ENCODE data around the gene OR6Y1. TPM values are rescaled to one million over a fixed set of nuclear protein-coding genes. Genes with fewer than 3 reads are reported as not detected.

Gene OR6Y1, protein sequence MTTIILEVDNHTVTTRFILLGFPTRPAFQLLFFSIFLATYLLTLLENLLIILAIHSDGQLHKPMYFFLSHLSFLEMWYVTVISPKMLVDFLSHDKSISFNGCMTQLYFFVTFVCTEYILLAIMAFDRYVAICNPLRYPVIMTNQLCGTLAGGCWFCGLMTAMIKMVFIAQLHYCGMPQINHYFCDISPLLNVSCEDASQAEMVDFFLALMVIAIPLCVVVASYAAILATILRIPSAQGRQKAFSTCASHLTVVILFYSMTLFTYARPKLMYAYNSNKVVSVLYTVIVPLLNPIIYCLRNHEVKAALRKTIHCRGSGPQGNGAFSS
- total RNA-seq: not detected in 2 replicates

DNA sequence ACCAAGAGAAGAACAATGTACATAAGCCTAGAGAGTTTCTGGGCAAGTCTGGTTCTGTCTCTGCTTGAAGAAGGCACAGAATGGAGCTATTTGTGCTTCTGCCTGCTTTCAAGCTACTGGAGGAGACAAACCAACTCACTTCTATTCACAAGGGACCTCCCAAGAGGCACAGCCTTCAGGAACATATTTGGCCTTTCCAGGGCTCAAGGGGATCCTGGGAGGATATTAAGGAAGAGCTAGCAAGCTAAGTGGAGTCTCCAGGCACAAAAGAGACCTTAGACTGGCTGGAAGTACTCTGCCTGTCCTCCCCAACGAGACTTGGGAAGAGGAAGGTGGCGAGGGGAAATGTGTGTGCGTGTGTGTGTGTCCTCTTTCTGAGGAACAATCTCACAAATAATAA lies at the start of gene OR6Y1:
Gene OR6Y1 (minus strand): TSS at position 54 of the 400 bp plus-strand sequence. CDS start 6,300 bp downstream, outside the sequence.

GRCh38 chr1:158579733-158580132 lies 25.5 kb upstream of the OR6Y1 start, which contains the start of gene OR10X1:
Gene OR10X1 (minus strand): TSS chr1:158579899. CDS start chr1:158579899, 0 bp downstream.

GRCh38 chr1:158570480-158570879 lies 16.3 kb upstream of the OR6Y1 start, which contains the start of gene OR6P1:
Gene OR6P1 (minus strand): TSS chr1:158570580. CDS start chr1:158563604, 6,976 bp downstream.

Other genes with a start within 250 kb of the OR6Y1 start
- gene CD1B, start 222.9 kb downstream of the OR6Y1 start, total RNA-seq: not detected in 2 replicates
- gene CD1E, start 200.5 kb downstream of the OR6Y1 start, total RNA-seq: not detected in 2 replicates
- not detected in 2 replicates for gene OR10T2, start 154.9 kb downstream of the OR6Y1 start, total RNA-seq
- not detected in 2 replicates for gene OR10K2, start 128.2 kb downstream of the OR6Y1 start, total RNA-seq
- not detected in 2 replicates for gene OR10K1, start 92.6 kb downstream of the OR6Y1 start, total RNA-seq
- gene OR10R2, start 82.2 kb downstream of the OR6Y1 start, total RNA-seq: not detected in 2 replicates
- not detected in 2 replicates for gene OR6P1, start 16.2 kb upstream of the OR6Y1 start, total RNA-seq
- not detected in 2 replicates for gene OR10X1, start 25.5 kb upstream of the OR6Y1 start, total RNA-seq
- not detected in 2 replicates for gene OR10Z1, start 50.9 kb upstream of the OR6Y1 start, total RNA-seq
- gene SPTA1, start 132.3 kb upstream of the OR6Y1 start, total RNA-seq: not detected in 2 replicates
- not detected in 2 replicates for gene OR6K2, start 146.2 kb upstream of the OR6Y1 start, total RNA-seq
- gene OR6K3, start 166.3 kb upstream of the OR6Y1 start, total RNA-seq: under 0.01 TPM in 1 of 2 replicates, not detected in the other
- not detected in 2 replicates for gene OR6K6, start 200.3 kb upstream of the OR6Y1 start, total RNA-seq
- not detected in 2 replicates for gene OR6N1, start 217.8 kb upstream of the OR6Y1 start, total RNA-seq
- gene OR6N2, start 226.8 kb upstream of the OR6Y1 start, total RNA-seq: not detected in 2 replicates

All from tracheal epithelial cell (primary cell).